Measurements from ENCODE around the gene PLCH2. TPM values are rescaled to one million over a fixed set of nuclear protein-coding genes. Genes with fewer than 3 reads are reported as not detected.

The PLCH2 gene
- total and polyA plus RNA-seq, 4 donors: 0.33 to 1.3 (median 1.0) TPM; not detected in 1

GRCh38 chr1:2448098-2448445 lies 28.0 kb upstream of the PLCH2 start:
- peaks cover 0 to 11% (median 3%) of the 10 kb centered on the region in 4 donors for H3K27me3 ChIP-seq (ENCODE audit: control insufficient read depth in 4 of 4, insufficient read depth in 4 of 4, low read length in 3 of 4)
- WGBS: 65% methylated on average over 18 of the region's 18 CpGs
- H3K36me3 ChIP-seq (ENCODE audit: control insufficient read depth in 4 of 4, insufficient read depth in 3 of 4, low read depth in 1 of 4, low read length in 3 of 4): no peaks in the 10 kb centered on the region
- DNase-seq (ENCODE audit: low spot score): no peak
- H3K9me3 ChIP-seq (ENCODE audit: control insufficient read depth in 4 of 4, low read length in 3 of 4): no peaks in the 10 kb centered on the region
- no peak overlapping the region for H3K9ac ChIP-seq (ENCODE audit: low read depth in 1 of 2, low read length in 2 of 2)
- no peak overlapping the region for H3K27ac ChIP-seq (ENCODE audit: low read depth in 1 of 2, low read length in 2 of 2)
- no peak overlapping the region for H3K4me3 ChIP-seq (ENCODE audit: low read depth in 1 of 3, low read length in 3 of 3)
- TF ChIP-seq HNF4A (conservative IDR thresholded peaks at IDR 0.05): no peak
- TF ChIP-seq, protein P1, sequence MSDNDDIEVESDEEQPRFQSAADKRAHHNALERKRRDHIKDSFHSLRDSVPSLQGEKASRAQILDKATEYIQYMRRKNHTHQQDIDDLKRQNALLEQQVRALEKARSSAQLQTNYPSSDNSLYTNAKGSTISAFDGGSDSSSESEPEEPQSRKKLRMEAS (IDR thresholded peaks at IDR 0.05): no peak
- TF ChIP-seq ATF3 (IDR thresholded peaks at IDR 0.05): no peak
- TF ChIP-seq HNF4G (IDR thresholded peaks at IDR 0.05): no peak
- TF ChIP-seq FOXA1 (IDR thresholded peaks at IDR 0.05): no peak
- no peak for TF ChIP-seq FOXA2 (IDR thresholded peaks at IDR 0.05)
- TF ChIP-seq REST (IDR thresholded peaks at IDR 0.05): no peak
- TF ChIP-seq JUND (IDR thresholded peaks at IDR 0.05): no peak
- TF ChIP-seq, protein P2, sequence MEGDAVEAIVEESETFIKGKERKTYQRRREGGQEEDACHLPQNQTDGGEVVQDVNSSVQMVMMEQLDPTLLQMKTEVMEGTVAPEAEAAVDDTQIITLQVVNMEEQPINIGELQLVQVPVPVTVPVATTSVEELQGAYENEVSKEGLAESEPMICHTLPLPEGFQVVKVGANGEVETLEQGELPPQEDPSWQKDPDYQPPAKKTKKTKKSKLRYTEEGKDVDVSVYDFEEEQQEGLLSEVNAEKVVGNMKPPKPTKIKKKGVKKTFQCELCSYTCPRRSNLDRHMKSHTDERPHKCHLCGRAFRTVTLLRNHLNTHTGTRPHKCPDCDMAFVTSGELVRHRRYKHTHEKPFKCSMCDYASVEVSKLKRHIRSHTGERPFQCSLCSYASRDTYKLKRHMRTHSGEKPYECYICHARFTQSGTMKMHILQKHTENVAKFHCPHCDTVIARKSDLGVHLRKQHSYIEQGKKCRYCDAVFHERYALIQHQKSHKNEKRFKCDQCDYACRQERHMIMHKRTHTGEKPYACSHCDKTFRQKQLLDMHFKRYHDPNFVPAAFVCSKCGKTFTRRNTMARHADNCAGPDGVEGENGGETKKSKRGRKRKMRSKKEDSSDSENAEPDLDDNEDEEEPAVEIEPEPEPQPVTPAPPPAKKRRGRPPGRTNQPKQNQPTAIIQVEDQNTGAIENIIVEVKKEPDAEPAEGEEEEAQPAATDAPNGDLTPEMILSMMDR (IDR thresholded peaks at IDR 0.05; ENCODE audit: low read depth, low read length, missing input control): no peak
- TF ChIP-seq EGR1 (IDR thresholded peaks at IDR 0.05; ENCODE audit: low read depth in 2 of 2): no peak
- TF ChIP-seq GABPA (IDR thresholded peaks at IDR 0.05 in 1 of 2, conservative IDR thresholded peaks at IDR 0.05 in 1 of 2): no peak
- TF ChIP-seq, protein P3, sequence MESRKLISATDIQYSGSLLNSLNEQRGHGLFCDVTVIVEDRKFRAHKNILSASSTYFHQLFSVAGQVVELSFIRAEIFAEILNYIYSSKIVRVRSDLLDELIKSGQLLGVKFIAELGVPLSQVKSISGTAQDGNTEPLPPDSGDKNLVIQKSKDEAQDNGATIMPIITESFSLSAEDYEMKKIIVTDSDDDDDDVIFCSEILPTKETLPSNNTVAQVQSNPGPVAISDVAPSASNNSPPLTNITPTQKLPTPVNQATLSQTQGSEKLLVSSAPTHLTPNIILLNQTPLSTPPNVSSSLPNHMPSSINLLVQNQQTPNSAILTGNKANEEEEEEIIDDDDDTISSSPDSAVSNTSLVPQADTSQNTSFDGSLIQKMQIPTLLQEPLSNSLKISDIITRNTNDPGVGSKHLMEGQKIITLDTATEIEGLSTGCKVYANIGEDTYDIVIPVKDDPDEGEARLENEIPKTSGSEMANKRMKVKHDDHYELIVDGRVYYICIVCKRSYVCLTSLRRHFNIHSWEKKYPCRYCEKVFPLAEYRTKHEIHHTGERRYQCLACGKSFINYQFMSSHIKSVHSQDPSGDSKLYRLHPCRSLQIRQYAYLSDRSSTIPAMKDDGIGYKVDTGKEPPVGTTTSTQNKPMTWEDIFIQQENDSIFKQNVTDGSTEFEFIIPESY (IDR thresholded peaks at IDR 0.05): no peak
- no peak for TF ChIP-seq YY1 (IDR thresholded peaks at IDR 0.05)
- TF ChIP-seq TAF1 (conservative IDR thresholded peaks at IDR 0.05): no peak
- TF ChIP-seq RAD21 (IDR thresholded peaks at IDR 0.05): no peak
- TF ChIP-seq SP1 (IDR thresholded peaks at IDR 0.05): no peak
- TF ChIP-seq NR2F2 (IDR thresholded peaks at IDR 0.05): no peak
- TF ChIP-seq RXRA (IDR thresholded peaks at IDR 0.05): no peak
- peaks cover 0 to under 1% (median 0%) of the 10 kb centered on the region in 4 donors for H3K4me1 ChIP-seq (ENCODE audit: control insufficient read depth in 4 of 4, insufficient read depth in 4 of 4, low read length in 3 of 4)

Measured in liver (tissue), 9 donors.